K562 (cell line): ENCODE results near the gene LRP3. TPM values are rescaled to one million over a fixed set of nuclear protein-coding genes. Genes with fewer than 3 reads are reported as not detected.
A peak's percentile ranks its signal among the peaks of the same experiment; 100 is the strongest.

ENCODE experiments used
- ATAC-seq: fragments of 200-7000 bp; cut with Tn5 transposase; 3 replicates; pipeline ENCODE4 v1.9.1; 2020; ENCODE audit warnings: moderate library complexity
- BruUV-seq: library from RNA; stranded (reverse); fragments of 400-500 nt; replicated peaks from 2 replicates; lab custom pipeline; 2021; lab: Mats Ljungman, UMichigan
- CTCF ChIA-PET: fragments of 300-600 bp; formaldehyde crosslinking; extraction: SDS; loops from one replicate; lab custom pipeline; 2021; ENCODE audit warnings: low intra/inter-chr PET ratio; lab: Yijun Ruan, JAX
- POLR2A ChIA-PET: fragments of 300-600, 350-650 bp; sonication (Branson Sonifier 250); formaldehyde crosslinking; extraction: SDS; loops from one replicate; lab custom pipeline; 2021; ENCODE audit warnings: antibody characterized with exemption, inconsistent platforms; lab: Yijun Ruan, JAX
- DNase-seq, 4 experiments: peaks; one replicate each; pipeline versions ENCODE4 v3.0.0 to v3.0.0-alpha.2; 2011 to 2018; ENCODE audit warnings: low spot score in 3 of 4, mixed read lengths in 3 of 4; ENCODE audit errors: extremely low read depth in 1 of 4
- FAIRE-seq: peaks from 2 replicates; lab custom pipeline; 2011; peaks lifted over from hg19 to GRCh38; lab: Jason Lieb, UNC
- H2AFZ ChIP-seq: 2 replicates; pipeline ENCODE4 v1.6.0; 2011; ENCODE audit warnings: low read depth, low read length, control low read depth, inconsistent platforms
- H3K27ac ChIP-seq: fragments of 200-600 bp; 3 replicates; pipeline ENCODE4 v1.8.0; 2011; ENCODE audit warnings: low read depth, mild to moderate bottlenecking, control low read depth, inconsistent platforms, low read length, moderate library complexity, mixed read lengths; ENCODE audit errors: extremely low read depth
- H3K27me3 ChIP-seq, 2 experiments: fragments of 300-600 bp in 1 of 2; 2 replicates in 1 of 2; 3 replicates in 1 of 2; pipeline versions ENCODE4 v1.6.0 to v1.8.0; 2011; ENCODE audit warnings: inconsistent platforms in 2 of 2, low read length in 2 of 2, mild to moderate bottlenecking in 1 of 2, mixed read lengths in 1 of 2, moderate library complexity in 1 of 2; ENCODE audit not compliant: control insufficient read depth in 2 of 2, insufficient read depth in 2 of 2
- H3K36me3 ChIP-seq: fragments of 300-600 bp; 3 replicates; pipeline ENCODE4 v1.8.0; 2011; ENCODE audit warnings: mild to moderate bottlenecking, low read length, inconsistent platforms; ENCODE audit not compliant: control insufficient read depth, insufficient read depth
- H3K4me1 ChIP-seq, 2 experiments: fragments of 200-600 bp in 1 of 2; replicated peaks in 1 of 2; 2 replicates in 1 of 2; 3 replicates in 1 of 2; pipeline versions ENCODE4 v1.5.1 to v1.8.0; 2011; ENCODE audit warnings: inconsistent platforms in 2 of 2, low read length in 2 of 2, mild to moderate bottlenecking in 1 of 2, mixed read lengths in 1 of 2, moderate library complexity in 1 of 2; ENCODE audit not compliant: control insufficient read depth in 2 of 2, insufficient read depth in 2 of 2
- H3K4me2 ChIP-seq: 2 replicates; pipeline ENCODE4 v1.6.1; 2011; ENCODE audit warnings: low read length, control low read depth, inconsistent platforms, mixed read lengths; ENCODE audit not compliant: insufficient read depth
- H3K4me3 ChIP-seq: fragments of 200-600 bp; sonication (generic), shearing (Covaris generic); 2 replicates; pipeline ENCODE4 v1.5.1; 2016; ENCODE audit warnings: control low read depth, inconsistent platforms
- H3K79me2 ChIP-seq: fragments of 200-600 bp; 3 replicates; pipeline ENCODE4 v1.8.0; 2011; ENCODE audit warnings: low read length, inconsistent platforms; ENCODE audit not compliant: control insufficient read depth, insufficient read depth
- H3K9ac ChIP-seq, 2 experiments: 2 replicates each; pipeline versions ENCODE4 v1.6.0 to v1.6.1; 2011; ENCODE audit warnings: low read depth in 2 of 2, low read length in 2 of 2, control low read depth in 1 of 2, inconsistent platforms in 1 of 2, mild to moderate bottlenecking in 1 of 2, mixed read lengths in 1 of 2; ENCODE audit not compliant: insufficient read depth in 1 of 2
- H3K9me1 ChIP-seq: one replicate; pipeline ENCODE4 v1.6.0; 2011; ENCODE audit warnings: inconsistent platforms, mild to moderate bottlenecking, low read length, moderate library complexity; ENCODE audit not compliant: control insufficient read depth, insufficient read depth
- H3K9me3 ChIP-seq: replicated peaks from 2 replicates; pipeline ENCODE4 v1.5.1; 2011; ENCODE audit warnings: low read depth, low read length, inconsistent platforms; ENCODE audit not compliant: control insufficient read depth, insufficient read depth
- H4K20me1 ChIP-seq: replicated peaks from 2 replicates; pipeline ENCODE4 v1.6.1; 2011; ENCODE audit warnings: low read length, inconsistent platforms, mixed read lengths; ENCODE audit not compliant: control insufficient read depth, insufficient read depth
- RBM25 ChIP-seq: fragments of 200-400 bp; formaldehyde crosslinking; IDR thresholded peaks from 2 replicates; pipeline ENCODE4 v1.6.1; 2018; ENCODE audit warnings: low read length, low read depth, moderate library complexity; ENCODE audit not compliant: severe bottlenecking
- WGBS: fragments of 100-300 bp; shearing (Covaris generic); methylation state at CpG from one replicate; pipeline ENCODE4 v1.1.6; 2016; ENCODE audit warnings: low coverage, mixed read lengths; ENCODE audit not compliant: insufficient coverage; ENCODE audit errors: missing lambda C conversion rate; 5-methylcytosine and 5-hydroxymethylcytosine counted together
- in situ Hi-C: fragments of 300-500 bp; cut with MboI; formaldehyde crosslinking; loops from 4 replicates; pipeline ENCODE4 v1.15.0; 2018; ENCODE audit warnings: inconsistent platforms, mixed read lengths
- intact Hi-C: fragments of 100-400 bp; cut with micrococcal nuclease; formaldehyde crosslinking; loops from 2 replicates; pipeline ENCODE4 v1.14.2; 2022
- polyA plus RNA-seq, 8 experiments: library from polyadenylated mRNA; depleted of rRNA in 4 of 8; stranded (reverse) in 5 of 8; unstranded in 3 of 8; fragments of >200 nt; fragmentation: Nextera tagmentation in 2 of 8; fragmentation: Illumina TruSeq in 1 of 8; extraction: Ambion mirVana in 2 of 8; extraction: Trizol in 1 of 8; gene quantifications; 2 replicates each; pipeline versions ENCODE4 v1.2.1 to v1.2.3, GENCODE V29; 2011 to 2014; ENCODE audit warnings: inconsistent platforms in 1 of 8, missing spikeins in 1 of 8
- total RNA-seq, 7 experiments: library from RNA; depleted of rRNA in 6 of 7; stranded (reverse); fragments of >200 nt in 6 of 7; fragmentation: Illumina TruSeq in 2 of 7; extraction: Trizol in 2 of 7; gene quantifications; 2 replicates each; pipeline versions ENCODE4 v1.2.1 to v1.2.3, GENCODE V29; 2011 to 2021; ENCODE audit warnings: low replicate concordance in 1 of 7
- TF ChIP-seq, protein P1 (sequence below): IDR thresholded peaks from 3 replicates; pipeline ENCODE4 v1.6.1; 2011; ENCODE audit warnings: borderline replicate concordance, mild to moderate bottlenecking; ENCODE audit not compliant: insufficient read length, insufficient read depth

The LRP3 gene
- total and polyA plus RNA-seq, 9 of the 15 experiments (the other 6 are each of a cell fraction or from before 2014, with no cell fraction given) = 0.29 TPM; not detected in 8

DNA sequence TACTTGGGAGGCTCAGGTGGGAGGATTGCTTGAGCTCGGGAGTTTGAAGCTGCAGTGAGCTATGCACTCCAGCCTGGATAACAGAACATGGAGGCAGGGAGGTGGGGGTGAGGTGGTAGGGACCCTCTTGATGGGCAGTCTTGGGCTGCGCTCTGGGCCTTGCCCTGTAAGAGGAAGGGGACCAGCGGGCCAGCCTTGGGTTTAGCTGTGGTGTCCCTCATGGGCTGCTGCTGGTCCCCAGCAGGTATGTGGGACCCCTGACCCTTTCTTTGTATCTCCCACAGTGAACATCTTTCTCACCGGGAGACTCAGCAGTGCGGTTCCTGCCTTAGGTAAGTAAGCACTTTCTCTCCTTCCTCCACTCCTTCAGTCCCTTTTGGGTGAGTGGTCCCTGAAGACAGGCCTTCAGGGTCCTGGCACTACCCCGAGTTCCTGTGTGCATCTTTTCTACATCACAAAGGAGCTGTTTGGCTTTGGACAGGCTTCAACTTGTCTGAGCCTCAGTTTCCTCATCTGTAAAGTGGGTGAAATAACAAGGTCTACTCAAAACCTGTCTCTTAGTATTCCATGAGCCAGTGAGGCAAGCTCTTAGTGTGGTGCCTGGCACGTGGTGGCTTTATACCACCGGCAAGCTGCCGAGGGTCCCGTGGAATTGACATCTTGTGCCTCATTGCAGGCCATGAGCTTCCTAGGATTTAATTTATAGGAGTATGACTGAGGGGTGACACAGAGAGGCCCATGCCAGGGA, 2.5 kb downstream of the LRP3 start:
- Histone ChIP-seq H4K20me1 (peaks cover 1% of the 10 kb centered on the region; the same call in 1 of the 2 replicates), H3K36me3 (no peaks in the 10 kb centered on the region), H3K79me2 (no peaks in the 10 kb centered on the region), H3K27me3 (peaks cover 0 to 37% of the 10 kb centered on the region in 2 experiments; a peak in 4 of 5 replicates), H3K27ac (no peak overlapping the region), H2AFZ (no peak overlapping the region), H3K4me2 (no peak overlapping the region), H3K4me1 (no peaks in the 10 kb centered on the region; a peak in 2 of 5 replicates), H3K9me1 (no peaks in the 10 kb centered on the region), H3K9me3 (no peaks in the 10 kb centered on the region), H3K4me3 (no peak overlapping the region), H3K9ac (no peak overlapping the region)
- no TSS peak for BruUV-seq
- DNase-seq (no peak), ATAC-seq (no peak), FAIRE-seq (no peak)
- POLR2A ChIA-PET = interaction anchor here (0.6 to 1.4 kb wide), 3 partner anchors 12 to 995 kb away, joined by 3 read pairs; no protein-coding TSS in a partner anchor
- in situ Hi-C loops = no loop called here
- TF ChIP-seq RBM25 = peak; percentile 30
- TF ChIP-seq, protein P1, sequence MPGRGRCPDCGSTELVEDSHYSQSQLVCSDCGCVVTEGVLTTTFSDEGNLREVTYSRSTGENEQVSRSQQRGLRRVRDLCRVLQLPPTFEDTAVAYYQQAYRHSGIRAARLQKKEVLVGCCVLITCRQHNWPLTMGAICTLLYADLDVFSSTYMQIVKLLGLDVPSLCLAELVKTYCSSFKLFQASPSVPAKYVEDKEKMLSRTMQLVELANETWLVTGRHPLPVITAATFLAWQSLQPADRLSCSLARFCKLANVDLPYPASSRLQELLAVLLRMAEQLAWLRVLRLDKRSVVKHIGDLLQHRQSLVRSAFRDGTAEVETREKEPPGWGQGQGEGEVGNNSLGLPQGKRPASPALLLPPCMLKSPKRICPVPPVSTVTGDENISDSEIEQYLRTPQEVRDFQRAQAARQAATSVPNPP = no peak
- CTCF ChIA-PET = no interaction called here
- intact Hi-C loops = no loop called here
- 3% methylated on average over 9 of the region's 10 CpGs for WGBS
